Chondrocyte (in vitro differentiated cells): Measurements from ENCODE around the gene CERS5. TPM values are rescaled to one million over a fixed set of nuclear protein-coding genes. Genes with fewer than 3 reads are reported as not detected.
A peak's percentile ranks its signal among the peaks of the same experiment; 100 is the strongest.

Source experiments
- DNase-seq: peaks from one replicate; pipeline ENCODE4 v3.0.0; 2021; ENCODE audit warnings: mixed read lengths, low spot score
- H3K27ac Mint-ChIP-seq: one replicate; pipeline ENCODE4 v1.8.0; 2021; ENCODE audit warnings: mild to moderate bottlenecking, moderate library complexity, mixed read lengths; ENCODE audit not compliant: unreplicated experiment
- H3K27me3 Mint-ChIP-seq: 2 replicates; pipeline ENCODE4 v1.8.0; 2021; ENCODE audit warnings: low read depth, mixed read lengths
- H3K36me3 Mint-ChIP-seq: 2 replicates; pipeline ENCODE4 v1.8.0; 2021; ENCODE audit warnings: low read depth, mixed read lengths
- H3K4me1 Mint-ChIP-seq: 2 replicates; pipeline ENCODE4 v1.8.0; 2021; ENCODE audit warnings: low read depth, mild to moderate bottlenecking, mixed read lengths
- H3K4me3 Mint-ChIP-seq: one replicate; pipeline ENCODE4 v1.8.0; 2021; ENCODE audit warnings: mild to moderate bottlenecking, moderate library complexity, mixed read lengths; ENCODE audit not compliant: unreplicated experiment
- H3K9me3 Mint-ChIP-seq: 2 replicates; pipeline ENCODE4 v1.8.0; 2021; ENCODE audit warnings: low read depth, mixed read lengths
- CTCF ChIP-seq: fragments of 200-600 bp; sonication (generic); IDR thresholded peaks from 2 replicates; pipeline ENCODE4 v1.5.0; 2021; ENCODE audit warnings: antibody characterized with exemption, mild to moderate bottlenecking, moderate library complexity
- total RNA-seq: library from RNA; stranded (reverse); gene quantifications from 3 replicates; pipeline ENCODE4 v1.2.1, GENCODE V29; 2021

CERS5 gene
- total RNA-seq, 1 donor from 2014 or later = 80.9 TPM

GRCh38 chr12:50100561-50100960 lies 66.6 kb downstream of the CERS5 start:
- peaks cover 36% of the 10 kb centered on the region for H3K36me3 Mint-ChIP-seq
- no peak overlapping the region for H3K4me3 Mint-ChIP-seq
- TF ChIP-seq CTCF = no peak
- no peak for DNase-seq
- H3K9me3 Mint-ChIP-seq = no peaks in the 10 kb centered on the region
- no peaks in the 10 kb centered on the region for H3K27me3 Mint-ChIP-seq
- H3K27ac Mint-ChIP-seq = no peak overlapping the region
- peaks cover 11% of the 10 kb centered on the region for H3K4me1 Mint-ChIP-seq

GRCh38 chr12:50099302-50100008 lies 67.7 kb downstream of the CERS5 start:
- TF ChIP-seq CTCF = no peak
- Mint-ChIP-seq H3K27me3 (no peaks in the 10 kb centered on the region), H3K4me1 (peaks cover 11% of the 10 kb centered on the region), H3K9me3 (no peaks in the 10 kb centered on the region), H3K36me3 (peaks cover 44% of the 10 kb centered on the region), H3K27ac (peak overlapping the region; percentile 62), H3K4me3 (no peak overlapping the region)
- no peak for DNase-seq

- H3K9me3 Mint-ChIP-seq = no peaks in the 10 kb centered on the region
- H3K4me1 Mint-ChIP-seq = peaks cover 7% of the 10 kb centered on the region
- no peaks in the 10 kb centered on the region for H3K27me3 Mint-ChIP-seq
- no peak for DNase-seq
- H3K27ac Mint-ChIP-seq = no peak overlapping the region
- no peak overlapping the region for H3K4me3 Mint-ChIP-seq
- TF ChIP-seq CTCF = no peak
- peaks cover 51% of the 10 kb centered on the region for H3K36me3 Mint-ChIP-seq
Observed at GRCh38 chr12:50097952-50098351, 69.2 kb downstream of the CERS5 start.

GRCh38 chr12:50090391-50090790 lies 76.8 kb downstream of the CERS5 start:
- H3K4me1 Mint-ChIP-seq = peaks cover 36% of the 10 kb centered on the region
- H3K36me3 Mint-ChIP-seq = peaks cover 40% of the 10 kb centered on the region
- no peak for TF ChIP-seq CTCF
- no peaks in the 10 kb centered on the region for H3K9me3 Mint-ChIP-seq
- H3K4me3 Mint-ChIP-seq = no peak overlapping the region
- no peak overlapping the region for H3K27ac Mint-ChIP-seq
- DNase-seq = no peak
- no peaks in the 10 kb centered on the region for H3K27me3 Mint-ChIP-seq

- no peaks in the 10 kb centered on the region for H3K27me3 Mint-ChIP-seq
- peaks cover 39% of the 10 kb centered on the region for H3K4me1 Mint-ChIP-seq
- H3K36me3 Mint-ChIP-seq = peaks cover 36% of the 10 kb centered on the region
- no peak overlapping the region for H3K27ac Mint-ChIP-seq
- peak; percentile 43 for DNase-seq
- no peak for TF ChIP-seq CTCF
- H3K9me3 Mint-ChIP-seq = no peaks in the 10 kb centered on the region
- H3K4me3 Mint-ChIP-seq = no peak overlapping the region
Observed at GRCh38 chr12:50089730-50090129, 77.4 kb downstream of the CERS5 start.
